HCEC 1CT (cell line): ENCODE results near the gene SKIL.

Source experiments
- DNase-seq: peaks from one replicate; pipeline ENCODE4 v3.0.0-alpha.2; 2017

Gene SKIL

DNA sequence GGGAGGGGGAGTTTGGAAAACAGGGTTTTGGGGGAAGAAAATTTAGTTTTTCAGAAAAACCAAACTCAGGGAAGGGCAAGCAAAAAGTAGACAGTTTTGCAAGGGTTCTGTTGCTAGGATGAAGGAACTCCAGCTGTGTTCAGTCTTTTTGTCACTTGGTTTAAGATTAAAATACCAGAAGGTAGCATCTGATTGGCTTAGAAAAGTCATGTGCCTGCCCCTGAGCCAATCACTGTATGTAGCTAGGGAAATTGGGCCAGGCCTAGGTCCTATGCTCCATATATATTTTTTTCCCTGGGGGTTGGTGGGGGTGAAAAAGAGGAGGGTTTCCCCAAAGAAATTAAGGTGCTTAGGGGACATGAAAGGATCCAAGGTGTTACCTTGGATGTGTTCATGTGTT is 85.4 kb downstream of the SKIL start:
- DNase-seq: peak; percentile 15

DNA sequence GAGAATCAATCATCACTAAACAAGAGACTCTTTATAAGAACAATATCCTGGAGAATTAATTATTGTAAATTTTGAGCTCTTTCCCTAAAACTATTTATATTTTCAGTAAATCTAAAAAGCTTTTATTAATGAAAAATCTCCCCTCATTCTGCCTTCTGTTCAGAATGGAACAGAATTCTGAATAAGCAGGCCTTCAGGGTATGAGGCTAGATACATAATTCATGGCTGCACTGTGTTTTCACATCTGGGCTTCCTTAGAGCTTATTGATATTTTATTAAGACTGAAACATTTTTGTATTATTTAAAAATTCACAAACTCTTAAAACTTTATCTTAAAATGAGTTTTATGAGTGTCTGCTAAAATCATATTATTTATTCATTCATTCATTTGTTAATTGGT is 85.9 kb downstream of the SKIL start:
- no peak for DNase-seq
